OCI-LY7 (cell line): ENCODE measurements around the gene CORO2B.

Experiments
- EZH2phosphoT487 ChIP-seq: fragments of 200-600 bp; sonication (generic); IDR thresholded peaks from 2 replicates; pipeline ENCODE4 v1.6.1; 2018; ENCODE audit warnings: low read depth, borderline replicate concordance, mild to moderate bottlenecking, mixed run types, antibody characterized with exemption, low read length, moderate library complexity, mixed read lengths
- TF ChIP-seq, protein P1 (sequence below): fragments of 200-600 bp; sonication (generic); conservative IDR thresholded peaks from 2 replicates; pipeline ENCODE4 v1.5.1; 2014; ENCODE audit warnings: mild to moderate bottlenecking, antibody characterized with exemption, low read length, moderate library complexity, mixed read lengths

DNA sequence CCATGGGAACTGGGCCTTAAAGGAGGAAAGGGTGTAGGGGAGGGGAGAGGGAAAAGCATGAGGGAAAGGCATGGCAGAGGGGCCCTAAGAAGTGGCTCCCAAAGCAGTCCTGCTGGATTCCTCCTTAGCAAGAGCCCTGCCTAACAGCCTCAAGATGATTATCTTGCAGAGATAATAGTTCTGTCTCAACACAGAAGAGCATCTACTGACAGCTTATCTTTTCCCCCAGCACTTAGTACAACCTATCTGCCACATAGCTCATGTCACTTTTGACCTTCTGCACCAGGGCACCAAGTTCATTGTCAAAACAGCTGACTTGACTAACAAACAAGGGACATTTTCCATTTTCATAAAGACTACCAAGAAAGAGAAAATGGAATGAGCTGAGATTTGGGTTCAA lies 155.6 kb downstream of the CORO2B start:
- TF ChIP-seq, protein P1, sequence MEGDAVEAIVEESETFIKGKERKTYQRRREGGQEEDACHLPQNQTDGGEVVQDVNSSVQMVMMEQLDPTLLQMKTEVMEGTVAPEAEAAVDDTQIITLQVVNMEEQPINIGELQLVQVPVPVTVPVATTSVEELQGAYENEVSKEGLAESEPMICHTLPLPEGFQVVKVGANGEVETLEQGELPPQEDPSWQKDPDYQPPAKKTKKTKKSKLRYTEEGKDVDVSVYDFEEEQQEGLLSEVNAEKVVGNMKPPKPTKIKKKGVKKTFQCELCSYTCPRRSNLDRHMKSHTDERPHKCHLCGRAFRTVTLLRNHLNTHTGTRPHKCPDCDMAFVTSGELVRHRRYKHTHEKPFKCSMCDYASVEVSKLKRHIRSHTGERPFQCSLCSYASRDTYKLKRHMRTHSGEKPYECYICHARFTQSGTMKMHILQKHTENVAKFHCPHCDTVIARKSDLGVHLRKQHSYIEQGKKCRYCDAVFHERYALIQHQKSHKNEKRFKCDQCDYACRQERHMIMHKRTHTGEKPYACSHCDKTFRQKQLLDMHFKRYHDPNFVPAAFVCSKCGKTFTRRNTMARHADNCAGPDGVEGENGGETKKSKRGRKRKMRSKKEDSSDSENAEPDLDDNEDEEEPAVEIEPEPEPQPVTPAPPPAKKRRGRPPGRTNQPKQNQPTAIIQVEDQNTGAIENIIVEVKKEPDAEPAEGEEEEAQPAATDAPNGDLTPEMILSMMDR = no peak
- TF ChIP-seq EZH2phosphoT487 = no peak
